ENCODE results near the gene DPP8. TPM values are rescaled to one million over a fixed set of nuclear protein-coding genes. Genes with fewer than 3 reads are reported as not detected.

Gene DPP8
- total RNA-seq, 3 donors from 2014 or later (not counting 1 experiment from before 2014, with no cell fraction given): 51.7 to 64.8 (median 62.4) TPM

DNA sequence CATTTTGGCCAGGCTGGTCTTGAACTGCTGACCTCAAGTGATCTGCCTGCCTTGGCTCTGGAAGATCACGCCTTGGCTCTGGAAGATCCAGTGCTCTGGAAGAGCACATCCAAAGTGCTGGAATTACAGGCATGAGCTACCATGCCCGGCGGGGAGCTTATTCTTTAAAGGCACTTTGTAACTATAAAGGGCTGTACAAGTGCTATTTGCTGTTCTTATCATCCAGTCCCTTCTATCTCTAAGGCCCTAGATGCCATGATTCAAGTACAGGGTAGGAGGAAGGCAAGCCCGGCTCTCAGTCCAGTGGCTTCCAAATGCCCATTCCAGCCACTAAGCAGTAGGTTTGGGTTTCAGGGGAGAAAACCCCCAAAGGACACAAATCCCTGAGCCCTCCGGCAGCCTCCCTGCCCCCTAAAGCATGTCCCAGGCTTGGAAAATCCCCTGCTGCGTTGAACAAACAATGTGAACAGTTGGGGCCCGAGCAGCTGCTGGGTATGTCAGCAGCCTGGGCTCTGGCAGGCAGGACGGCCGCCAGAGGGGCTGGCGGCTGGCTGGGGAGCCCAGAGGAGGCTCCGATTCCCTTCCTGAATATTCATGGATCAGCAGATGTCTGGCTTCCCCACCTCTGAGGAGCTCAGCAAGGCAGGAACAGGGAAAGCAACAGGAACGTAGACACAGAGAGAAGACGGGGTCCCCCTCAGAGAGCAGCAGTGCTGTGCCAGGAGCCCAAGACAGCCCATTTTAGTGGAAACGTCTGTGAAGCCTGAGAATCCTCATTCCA lies 102.5 kb downstream of the DPP8 start:
- Histone ChIP-seq H3K27me3 (ENCODE audit: control insufficient read depth, insufficient read depth, low read length) (peaks cover 5% of the 10 kb centered on the region), H3K27ac (ENCODE audit: low read length) (no peak overlapping the region), H3K4me3 (ENCODE audit: low read length) (no peak overlapping the region), H3K36me3 (ENCODE audit: control insufficient read depth, insufficient read depth, low read length) (no peaks in the 10 kb centered on the region), H3K4me1 (ENCODE audit: control insufficient read depth, insufficient read depth, low read length) (no peaks in the 10 kb centered on the region), H3K9me3 (ENCODE audit: control insufficient read depth, insufficient read depth, low read length) (no peaks in the 10 kb centered on the region)
- no peaks in the 10 kb centered on the region for H3K9me3 Mint-ChIP-seq
- WGBS (ENCODE audit: insufficient coverage): 87% methylated on average over 14 of the region's 14 CpGs
- no peaks in the 10 kb centered on the region for H3K36me3 Mint-ChIP-seq
- DNase-seq: no peak
- TF ChIP-seq, protein P1, sequence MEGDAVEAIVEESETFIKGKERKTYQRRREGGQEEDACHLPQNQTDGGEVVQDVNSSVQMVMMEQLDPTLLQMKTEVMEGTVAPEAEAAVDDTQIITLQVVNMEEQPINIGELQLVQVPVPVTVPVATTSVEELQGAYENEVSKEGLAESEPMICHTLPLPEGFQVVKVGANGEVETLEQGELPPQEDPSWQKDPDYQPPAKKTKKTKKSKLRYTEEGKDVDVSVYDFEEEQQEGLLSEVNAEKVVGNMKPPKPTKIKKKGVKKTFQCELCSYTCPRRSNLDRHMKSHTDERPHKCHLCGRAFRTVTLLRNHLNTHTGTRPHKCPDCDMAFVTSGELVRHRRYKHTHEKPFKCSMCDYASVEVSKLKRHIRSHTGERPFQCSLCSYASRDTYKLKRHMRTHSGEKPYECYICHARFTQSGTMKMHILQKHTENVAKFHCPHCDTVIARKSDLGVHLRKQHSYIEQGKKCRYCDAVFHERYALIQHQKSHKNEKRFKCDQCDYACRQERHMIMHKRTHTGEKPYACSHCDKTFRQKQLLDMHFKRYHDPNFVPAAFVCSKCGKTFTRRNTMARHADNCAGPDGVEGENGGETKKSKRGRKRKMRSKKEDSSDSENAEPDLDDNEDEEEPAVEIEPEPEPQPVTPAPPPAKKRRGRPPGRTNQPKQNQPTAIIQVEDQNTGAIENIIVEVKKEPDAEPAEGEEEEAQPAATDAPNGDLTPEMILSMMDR (IDR thresholded peaks at IDR 0.05): no peak
- ATAC-seq: no peak
- H3K27me3 Mint-ChIP-seq (ENCODE audit: low read depth in 2 of 2): peaks cover 9 to 30% of the 10 kb centered on the region in 2 donors
- intact Hi-C loops (cut with micrococcal nuclease): no loop called here
- no peak overlapping the region for H3K27ac Mint-ChIP-seq
- H3K4me3 Mint-ChIP-seq: no peak overlapping the region
- H3K4me1 Mint-ChIP-seq: no peaks in the 10 kb centered on the region

DNA sequence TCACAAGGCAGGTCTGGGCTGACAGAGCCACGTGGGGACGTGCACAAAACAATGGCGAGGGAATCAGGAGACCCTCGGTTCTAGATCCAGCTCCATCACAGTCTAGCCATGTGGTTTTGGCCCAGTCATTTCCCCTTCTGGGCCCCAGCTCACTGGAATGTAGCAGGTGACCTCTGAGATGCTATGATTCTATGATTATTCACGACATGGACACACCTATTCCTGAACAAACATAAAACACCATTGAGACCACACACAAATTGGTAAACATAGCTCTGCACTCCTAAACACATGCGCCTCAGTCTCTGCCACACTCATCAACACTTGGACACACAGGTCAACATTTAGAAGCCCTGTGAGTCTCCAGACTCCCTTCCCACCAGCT lies 103.7 kb downstream of the DPP8 start:
- Mint-ChIP-seq H3K9me3 (no peaks in the 10 kb centered on the region), H3K4me1 (no peaks in the 10 kb centered on the region), H3K27ac (no peak overlapping the region), H3K36me3 (no peaks in the 10 kb centered on the region), H3K27me3 (ENCODE audit: low read depth in 2 of 2) (peaks cover 6 to 19% of the 10 kb centered on the region in 2 donors), H3K4me3 (no peak overlapping the region)
- Histone ChIP-seq H3K27me3 (ENCODE audit: control insufficient read depth, insufficient read depth, low read length) (peaks cover 2% of the 10 kb centered on the region), H3K4me3 (ENCODE audit: low read length) (no peak overlapping the region), H3K9me3 (ENCODE audit: control insufficient read depth, insufficient read depth, low read length) (no peaks in the 10 kb centered on the region), H3K27ac (ENCODE audit: low read length) (no peak overlapping the region), H3K4me1 (ENCODE audit: control insufficient read depth, insufficient read depth, low read length) (no peaks in the 10 kb centered on the region), H3K36me3 (ENCODE audit: control insufficient read depth, insufficient read depth, low read length) (no peaks in the 10 kb centered on the region)
- DNase-seq (no peak), ATAC-seq (no peak)
- 86% methylated on average over 6 of the region's 6 CpGs for WGBS (ENCODE audit: insufficient coverage)
- intact Hi-C loops (cut with micrococcal nuclease): no loop called here
- TF ChIP-seq, protein P1 (IDR thresholded peaks at IDR 0.05): no peak

DNA sequence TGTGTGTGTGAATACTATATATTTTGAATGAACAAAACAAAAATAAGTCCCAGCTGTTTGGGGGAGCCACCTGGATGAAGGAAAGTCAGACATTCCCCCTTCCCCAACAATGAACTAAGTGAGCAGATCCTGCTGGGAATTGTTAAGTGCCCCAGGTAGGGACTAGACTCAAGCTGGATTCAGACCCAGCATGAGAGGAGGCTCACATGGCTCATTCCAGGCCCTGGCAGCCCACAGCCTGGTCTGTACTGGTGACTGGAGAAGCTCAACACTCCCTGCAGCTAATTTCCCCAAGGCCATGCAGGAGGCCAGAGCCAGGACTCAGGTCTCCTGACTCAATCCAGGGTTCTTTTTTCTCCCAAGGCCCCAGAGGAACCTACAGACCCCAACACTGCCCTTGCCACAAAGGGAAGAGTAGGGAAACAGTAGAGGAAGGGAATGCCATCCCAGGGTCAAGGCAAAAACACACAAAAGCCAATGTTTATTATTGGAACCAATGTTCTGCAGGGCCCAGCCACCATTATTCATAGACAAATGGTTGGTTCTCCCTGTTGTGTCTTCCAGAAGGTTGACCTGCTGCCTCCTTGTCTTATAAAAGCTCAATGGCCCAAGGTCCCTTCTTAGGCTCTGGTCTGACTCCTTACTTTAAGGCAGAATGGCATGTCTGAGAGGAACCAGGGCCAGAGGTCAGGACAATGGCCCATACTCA lies 104.3 kb downstream of the DPP8 start:
- no peaks in the 10 kb centered on the region for H3K36me3 ChIP-seq (ENCODE audit: control insufficient read depth, insufficient read depth, low read length)
- intact Hi-C loops (cut with micrococcal nuclease): no loop called here
- H3K36me3 Mint-ChIP-seq: no peaks in the 10 kb centered on the region
- no peaks in the 10 kb centered on the region for H3K4me1 Mint-ChIP-seq
- no peaks in the 10 kb centered on the region for H3K9me3 Mint-ChIP-seq
- DNase-seq (no peak), ATAC-seq (no peak)
- H3K27ac ChIP-seq (ENCODE audit: low read length): no peak overlapping the region
- TF ChIP-seq, protein P1 (IDR thresholded peaks at IDR 0.05): no peak
- H3K27ac Mint-ChIP-seq: no peak overlapping the region
- H3K4me1 ChIP-seq (ENCODE audit: control insufficient read depth, insufficient read depth, low read length): no peaks in the 10 kb centered on the region
- no peak overlapping the region for H3K4me3 Mint-ChIP-seq
- H3K9me3 ChIP-seq (ENCODE audit: control insufficient read depth, insufficient read depth, low read length): no peaks in the 10 kb centered on the region
- peaks cover 3 to 16% of the 10 kb centered on the region in 2 donors for H3K27me3 Mint-ChIP-seq (ENCODE audit: low read depth in 2 of 2)
- no peak overlapping the region for H3K4me3 ChIP-seq (ENCODE audit: low read length)
- peaks cover 2% of the 10 kb centered on the region for H3K27me3 ChIP-seq (ENCODE audit: control insufficient read depth, insufficient read depth, low read length)
